ENCODE data around the gene TSHZ3. TPM values are rescaled to one million over a fixed set of nuclear protein-coding genes. Genes with fewer than 3 reads are reported as not detected.

The TSHZ3 gene
- total RNA-seq, 1 experiment from 2014 or later: not detected

DNA sequence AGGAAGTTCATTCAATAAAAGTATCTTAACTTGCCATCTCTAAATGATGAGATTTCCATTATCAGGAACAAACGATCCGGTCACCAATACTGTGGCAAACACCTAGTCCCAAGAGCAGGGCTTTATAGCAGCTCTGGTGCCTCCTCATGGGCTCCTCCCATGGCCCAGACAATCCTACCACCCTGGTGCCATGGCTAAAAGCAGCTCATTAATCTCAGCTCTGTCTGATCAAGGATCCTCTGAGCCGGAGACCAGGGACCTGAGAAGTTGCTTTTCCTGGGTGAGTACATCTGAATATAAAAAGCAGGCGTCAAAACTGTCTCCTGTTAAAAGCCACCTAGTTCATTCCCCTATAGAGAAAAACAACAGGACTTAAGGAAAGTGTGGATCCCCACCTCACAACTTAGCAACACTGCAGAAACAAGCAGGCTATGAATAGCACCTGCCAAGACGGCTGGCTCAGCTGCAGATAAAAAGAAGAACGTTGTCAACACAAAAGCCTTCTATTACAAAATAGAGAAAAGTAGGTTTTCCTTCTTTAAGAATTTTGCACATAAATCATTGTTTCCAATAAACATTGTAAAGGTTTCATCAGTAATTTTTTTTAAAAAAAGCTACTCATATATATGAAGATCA is 30.3 kb downstream of the TSHZ3 start:
- in situ Hi-C loops (cut with HindIII; ENCODE audit: low sequenced_read_pairs): no loop called here
- no peak for DNase-seq (ENCODE audit: low spot score)

DNA sequence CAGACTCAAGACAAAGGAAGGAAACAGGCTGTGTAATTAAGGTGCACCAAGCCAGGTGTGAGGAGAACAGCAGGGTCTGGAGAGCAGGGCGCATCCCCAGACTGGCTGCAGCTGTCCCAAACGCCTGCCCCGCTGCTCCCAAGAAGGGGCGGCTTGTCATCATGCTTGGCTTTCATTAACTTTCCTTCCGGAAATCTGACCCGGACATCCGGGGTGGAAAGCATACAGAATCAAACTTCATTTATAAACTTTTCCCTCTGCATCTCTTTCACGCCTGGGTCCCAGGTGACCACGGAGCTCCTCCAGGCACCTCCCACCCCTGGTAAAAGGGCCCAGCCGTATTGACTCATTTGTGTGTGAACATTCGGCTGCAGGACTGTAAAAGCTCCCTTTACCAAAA is 31.7 kb downstream of the TSHZ3 start:
- in situ Hi-C loops (cut with HindIII; ENCODE audit: low sequenced_read_pairs): no loop called here

DNA sequence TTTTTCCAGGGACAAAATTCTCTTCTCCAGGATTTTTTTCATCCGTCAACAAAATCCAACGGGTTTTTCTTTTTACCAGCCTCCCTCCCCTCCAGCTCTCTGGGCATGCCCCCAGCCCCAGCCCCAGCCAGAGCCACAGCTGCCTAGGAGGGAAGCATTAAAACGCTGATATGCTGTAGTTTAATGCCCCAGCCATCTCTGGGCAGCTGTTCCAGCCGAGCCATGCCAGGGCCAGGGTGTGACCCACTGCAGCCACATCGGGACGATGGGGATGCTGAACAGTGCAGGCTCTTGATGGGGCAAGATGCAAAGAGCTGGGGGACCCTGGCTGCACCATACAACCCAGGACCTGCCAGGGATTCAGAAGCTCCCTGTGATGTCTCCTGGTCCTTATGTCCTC is 32.1 kb downstream of the TSHZ3 start:
- in situ Hi-C loops (cut with HindIII; ENCODE audit: low sequenced_read_pairs): no loop called here
- DNase-seq (ENCODE audit: low spot score): no peak

More for the DNA sequence above, 31.7 kb downstream of the TSHZ3 start:
- no peak for DNase-seq (ENCODE audit: low spot score)

DNA sequence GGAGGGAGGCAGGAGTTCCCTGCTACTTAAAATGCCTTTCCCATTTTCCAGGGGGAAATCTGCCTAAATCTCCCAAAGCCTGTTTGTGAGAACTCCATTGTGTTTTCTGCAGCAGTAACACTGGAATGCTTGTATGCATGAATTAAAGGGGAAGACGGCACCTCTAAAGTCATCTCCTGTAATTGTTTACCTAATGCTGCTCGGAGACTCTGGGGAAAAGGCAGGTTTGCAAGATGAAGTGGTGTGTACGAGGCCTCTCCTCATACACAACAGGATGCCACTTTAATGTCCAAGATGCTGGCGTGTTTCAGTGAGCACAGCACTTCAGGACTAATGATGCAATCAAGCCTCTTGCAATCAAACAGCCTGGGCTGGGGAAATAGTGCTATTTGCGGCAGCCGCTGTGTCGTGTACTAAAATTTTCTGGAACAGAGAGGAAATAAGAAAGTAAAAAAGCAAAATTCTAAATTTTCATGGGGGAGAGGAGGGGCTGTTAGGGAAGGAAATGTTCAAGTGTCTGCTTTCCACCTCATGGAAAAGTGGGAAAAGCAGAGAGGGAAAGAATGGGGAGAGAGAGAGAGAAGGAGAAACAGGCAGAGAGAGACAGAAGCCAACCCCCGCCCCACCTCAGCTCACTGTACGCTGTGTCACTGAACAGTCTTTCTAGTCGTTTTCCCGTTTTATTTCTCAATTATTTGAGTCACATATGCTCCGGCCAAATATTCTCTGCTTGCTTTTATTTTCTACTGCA is 32.9 kb downstream of the TSHZ3 start:
- DNase-seq (ENCODE audit: low spot score): peak; percentile 11
- in situ Hi-C loops (cut with HindIII; ENCODE audit: low sequenced_read_pairs): no loop called here

DNA sequence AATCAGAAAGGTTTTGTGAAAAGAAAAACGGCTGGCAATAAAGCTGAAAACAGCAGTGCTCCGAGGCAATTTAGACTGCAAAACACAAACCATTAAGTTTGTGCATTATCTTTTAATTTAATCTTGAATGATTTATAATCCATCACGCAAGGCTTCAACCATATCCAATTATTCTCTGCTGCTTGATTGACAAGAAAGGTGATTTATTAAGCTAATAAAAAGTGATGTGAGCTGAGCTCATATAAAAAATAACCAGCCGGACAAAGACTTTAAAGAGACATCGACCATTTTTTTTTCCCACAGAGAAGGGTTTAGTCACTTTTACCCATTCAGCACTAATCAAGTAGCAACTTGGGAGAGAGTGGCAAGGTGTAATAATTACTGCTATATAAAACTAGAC is 33.6 kb downstream of the TSHZ3 start:
- in situ Hi-C loops (cut with HindIII; ENCODE audit: low sequenced_read_pairs): no loop called here
- DNase-seq (ENCODE audit: low spot score): no peak

DNA sequence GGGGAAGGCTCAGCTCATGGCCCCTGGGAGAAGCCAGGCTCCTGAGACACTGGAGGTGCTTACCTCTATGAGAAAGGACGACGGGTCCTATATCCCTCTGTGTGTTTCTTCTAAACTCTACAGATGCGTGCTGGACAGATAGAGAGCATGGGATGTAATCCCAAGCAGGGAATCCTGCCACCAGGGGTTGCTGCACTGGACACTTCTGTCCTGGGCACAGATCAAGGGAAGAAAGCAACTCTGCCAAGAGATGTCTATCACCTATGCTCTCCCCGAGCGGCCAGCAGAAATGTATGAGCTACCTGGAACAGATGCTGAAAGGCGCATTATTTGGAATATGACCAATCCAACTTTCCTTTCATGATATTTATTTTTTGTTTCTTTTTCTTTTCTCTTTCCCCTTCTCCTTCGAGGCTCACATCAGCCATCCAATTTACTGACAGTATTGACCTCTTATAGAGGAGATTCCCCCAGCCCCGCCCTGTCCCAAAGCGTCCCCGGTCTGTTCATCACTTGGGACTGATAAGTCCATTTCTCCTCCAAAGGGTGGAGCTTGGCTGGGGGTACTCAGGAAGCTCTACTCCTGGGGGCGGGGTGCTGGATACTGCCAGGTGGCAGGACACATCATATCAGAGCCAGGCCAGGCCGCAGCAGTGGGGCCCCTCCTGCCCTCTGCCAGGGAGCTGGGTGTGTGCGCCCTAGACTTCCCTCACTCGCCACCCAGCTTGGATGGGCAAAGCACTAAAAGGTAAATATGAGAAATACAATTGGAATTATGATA is 34.2 kb downstream of the TSHZ3 start:
- in situ Hi-C loops (cut with HindIII; ENCODE audit: low sequenced_read_pairs): no loop called here
- no peak for DNase-seq (ENCODE audit: low spot score)

DNA sequence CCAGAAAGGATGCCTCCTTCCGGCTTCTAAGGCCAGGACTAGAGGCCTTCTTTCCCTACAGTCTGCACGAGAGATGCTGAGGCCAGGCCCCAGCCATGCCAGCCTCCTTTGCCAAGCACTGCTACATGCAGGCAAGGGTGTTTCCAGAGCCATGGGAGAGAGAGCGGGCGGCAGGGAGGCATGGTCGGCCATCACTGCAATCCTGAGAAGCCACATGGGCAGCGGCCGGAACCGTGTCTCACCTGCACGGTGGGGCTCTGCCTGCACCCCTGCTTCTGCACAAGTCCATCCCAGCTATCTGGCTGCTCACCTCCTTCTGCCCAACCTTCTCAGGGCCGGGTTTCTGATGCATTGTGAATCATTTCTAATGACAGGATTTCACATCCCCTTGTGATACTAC is 35.1 kb downstream of the TSHZ3 start:
- no peak for DNase-seq (ENCODE audit: low spot score)
- in situ Hi-C loops (cut with HindIII; ENCODE audit: low sequenced_read_pairs): no loop called here

DNA sequence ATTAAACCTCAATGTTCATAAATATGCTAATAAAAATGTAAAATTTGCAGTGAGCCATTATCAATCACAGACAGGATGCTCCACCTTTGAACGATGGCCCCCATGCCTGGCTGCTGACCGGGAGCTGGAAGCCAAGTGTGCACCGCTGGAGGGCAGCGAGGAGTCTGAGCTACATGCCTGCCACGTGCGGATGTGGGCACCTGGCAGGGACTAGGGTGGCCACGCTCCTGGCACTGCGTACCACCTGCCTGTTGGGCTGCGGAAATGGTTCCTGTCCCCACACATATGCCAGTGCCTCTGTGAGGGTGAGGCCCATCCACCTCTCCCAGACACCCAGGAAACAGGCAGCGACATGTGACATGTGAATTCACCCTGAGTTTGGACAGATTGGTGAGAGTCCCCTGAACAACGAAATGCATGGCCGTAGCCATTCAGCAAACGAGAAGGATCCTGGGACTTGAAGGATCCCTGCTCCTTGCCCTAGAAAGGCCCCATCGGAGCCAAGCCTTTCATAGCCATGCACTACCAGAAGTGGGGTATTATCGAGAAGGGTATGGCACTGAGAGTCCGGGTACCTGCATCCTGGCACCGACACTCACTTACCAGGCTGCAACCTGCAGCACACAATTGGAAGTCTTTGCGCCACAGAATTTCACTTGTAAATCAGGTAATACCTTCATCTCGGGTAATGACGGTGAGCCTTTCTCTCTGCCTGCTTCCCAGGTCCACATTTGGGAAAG is 35.8 kb downstream of the TSHZ3 start:
- in situ Hi-C loops (cut with HindIII; ENCODE audit: low sequenced_read_pairs): no loop called here
- no peak for DNase-seq (ENCODE audit: low spot score)

DNA sequence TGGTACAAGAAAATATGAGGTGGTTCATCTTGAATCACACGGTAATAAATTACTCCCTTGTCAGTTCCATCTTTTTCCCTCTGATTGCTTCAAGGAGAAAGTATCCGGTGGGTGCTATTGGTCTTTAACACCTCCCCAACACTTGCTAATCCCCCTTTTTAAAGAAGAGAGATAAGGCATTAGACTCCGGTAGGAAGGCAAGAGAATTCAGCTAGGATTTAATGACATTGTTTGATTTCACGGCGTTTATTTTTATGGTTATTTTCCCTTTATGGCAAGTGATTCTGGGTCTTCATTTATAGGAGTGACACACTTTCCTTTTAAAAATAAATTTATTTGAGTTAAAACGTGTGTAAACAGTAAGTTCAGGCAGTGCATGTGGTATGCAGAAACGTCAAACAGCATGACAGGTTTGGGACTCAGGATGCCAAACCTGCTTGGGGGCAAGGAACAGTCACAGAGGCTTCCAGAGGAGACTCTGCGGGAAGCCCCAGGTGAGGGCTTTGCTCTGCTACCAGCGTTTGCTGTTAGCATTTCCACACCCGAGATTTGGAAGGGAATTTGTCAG is 36.5 kb downstream of the TSHZ3 start:
- in situ Hi-C loops (cut with HindIII; ENCODE audit: low sequenced_read_pairs): no loop called here
- no peak for DNase-seq (ENCODE audit: low spot score)

DNA sequence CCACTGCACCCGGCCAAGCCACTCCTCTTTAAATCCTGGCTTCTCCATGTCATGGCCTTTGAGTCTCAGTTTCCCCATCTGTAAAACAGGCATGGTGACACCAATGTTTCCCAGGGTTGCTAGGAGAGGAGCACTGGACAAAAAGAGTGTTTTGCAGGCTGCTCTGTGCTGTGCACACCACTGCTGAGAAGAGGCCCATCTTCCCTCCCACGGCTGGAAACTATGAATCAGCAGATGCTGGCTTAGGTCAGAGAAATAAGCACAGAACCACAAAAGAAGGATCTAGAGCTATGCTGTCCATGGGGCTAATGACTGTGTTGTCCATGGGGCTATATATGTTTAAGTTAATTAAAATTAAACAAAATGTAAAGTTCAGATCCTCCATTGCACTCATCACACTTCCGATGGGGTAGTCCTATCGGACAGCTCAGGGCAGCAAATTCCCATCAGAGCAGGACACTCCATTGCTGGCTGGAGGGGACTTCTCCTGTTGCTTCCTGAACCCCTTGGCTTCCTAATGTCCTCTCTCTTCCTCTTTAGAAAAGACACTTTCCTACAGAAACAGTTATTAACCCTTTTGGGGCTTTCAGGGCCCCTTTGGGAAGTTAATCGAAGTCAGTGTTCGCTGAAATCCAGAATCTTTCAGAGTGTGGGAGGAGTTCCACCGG is 37.1 kb downstream of the TSHZ3 start:
- DNase-seq (ENCODE audit: low spot score): no peak
- in situ Hi-C loops (cut with HindIII; ENCODE audit: low sequenced_read_pairs): no loop called here

DNA sequence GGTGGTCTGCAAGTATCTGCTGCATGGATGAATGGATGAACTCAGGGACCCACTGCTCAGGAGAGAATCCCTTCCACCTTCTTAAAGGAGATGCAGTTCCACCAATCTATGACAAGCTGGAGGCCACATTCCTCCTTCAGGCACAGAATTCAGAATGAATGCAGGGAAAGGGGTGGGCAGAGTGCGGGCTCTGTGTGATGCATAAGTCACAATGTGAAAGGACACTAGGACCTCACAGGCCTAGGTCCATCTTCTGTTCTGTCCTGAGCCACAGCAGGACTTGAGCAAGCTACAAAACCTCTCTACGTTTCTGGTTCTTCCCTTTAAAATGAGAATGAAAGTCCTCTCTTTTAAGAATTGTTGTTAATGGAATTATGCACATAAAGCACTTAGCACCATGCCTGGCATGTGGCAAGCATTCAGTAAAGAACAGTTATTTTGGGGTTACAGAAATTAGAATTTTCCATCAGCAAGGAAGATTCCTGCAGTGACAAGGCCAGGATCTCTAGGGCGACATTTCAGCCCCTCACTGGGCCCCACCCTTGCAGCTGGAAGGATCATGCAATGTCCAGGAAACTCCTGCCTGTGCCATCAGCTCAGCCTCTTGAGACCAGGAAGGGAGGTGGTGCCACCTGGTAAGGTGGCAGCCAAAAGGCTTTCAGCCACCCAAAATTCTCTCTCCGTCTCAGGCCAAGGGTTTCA is 38.7 kb downstream of the TSHZ3 start:
- no peak for DNase-seq (ENCODE audit: low spot score)
- in situ Hi-C loops (cut with HindIII; ENCODE audit: low sequenced_read_pairs): no loop called here

DNA sequence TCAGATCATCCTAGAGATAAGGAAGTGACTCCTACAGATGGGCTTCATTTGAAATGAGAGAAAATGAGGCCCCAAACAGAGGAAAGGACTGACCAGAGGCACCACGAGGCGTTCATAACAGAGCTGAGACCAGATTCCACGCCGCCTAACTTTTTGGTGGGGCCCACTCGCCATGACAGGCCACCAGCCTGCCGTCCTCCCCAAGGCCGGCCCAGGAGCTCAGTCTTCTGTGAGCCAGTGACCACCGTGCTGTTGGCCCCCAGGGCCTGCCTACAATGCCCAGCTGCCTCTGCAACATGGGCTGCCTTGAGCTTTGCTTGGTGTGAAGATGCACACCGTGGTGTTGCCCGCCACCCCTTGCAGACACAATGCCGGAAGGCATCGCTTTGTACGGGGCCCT is 40.5 kb downstream of the TSHZ3 start:
- no peak for DNase-seq (ENCODE audit: low spot score)
- in situ Hi-C loops (cut with HindIII; ENCODE audit: low sequenced_read_pairs): no loop called here

DNA sequence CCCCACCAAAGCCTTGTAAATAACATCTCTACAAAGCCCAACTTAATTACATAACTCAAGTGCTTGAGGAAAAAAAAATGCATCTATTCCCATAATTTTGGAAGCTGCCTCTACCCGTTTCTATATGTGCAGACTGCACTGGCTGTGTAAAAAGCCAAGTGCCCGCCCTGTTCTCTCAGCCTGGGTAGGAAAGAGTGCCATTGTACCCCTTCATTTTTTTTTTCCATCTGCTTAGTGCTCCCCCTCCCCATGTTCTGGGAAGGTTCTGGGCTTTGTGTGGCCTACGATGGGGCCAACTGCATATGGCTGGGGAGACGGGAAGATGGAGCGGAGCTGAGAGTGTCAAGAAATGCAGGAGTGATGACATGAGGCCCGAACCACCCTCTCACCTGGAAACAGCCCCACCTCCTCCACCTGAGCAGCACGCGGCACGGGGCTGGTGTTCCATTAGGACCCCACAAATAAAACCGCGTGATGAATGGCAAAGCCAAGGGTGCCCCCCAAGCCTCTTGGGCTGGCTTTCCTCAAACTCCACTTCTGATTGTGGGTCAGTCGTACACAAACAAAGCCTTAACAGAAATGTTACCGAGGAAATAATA is 42.1 kb downstream of the TSHZ3 start:
- no peak for DNase-seq (ENCODE audit: low spot score)
- in situ Hi-C loops (cut with HindIII; ENCODE audit: low sequenced_read_pairs): no loop called here

DNA sequence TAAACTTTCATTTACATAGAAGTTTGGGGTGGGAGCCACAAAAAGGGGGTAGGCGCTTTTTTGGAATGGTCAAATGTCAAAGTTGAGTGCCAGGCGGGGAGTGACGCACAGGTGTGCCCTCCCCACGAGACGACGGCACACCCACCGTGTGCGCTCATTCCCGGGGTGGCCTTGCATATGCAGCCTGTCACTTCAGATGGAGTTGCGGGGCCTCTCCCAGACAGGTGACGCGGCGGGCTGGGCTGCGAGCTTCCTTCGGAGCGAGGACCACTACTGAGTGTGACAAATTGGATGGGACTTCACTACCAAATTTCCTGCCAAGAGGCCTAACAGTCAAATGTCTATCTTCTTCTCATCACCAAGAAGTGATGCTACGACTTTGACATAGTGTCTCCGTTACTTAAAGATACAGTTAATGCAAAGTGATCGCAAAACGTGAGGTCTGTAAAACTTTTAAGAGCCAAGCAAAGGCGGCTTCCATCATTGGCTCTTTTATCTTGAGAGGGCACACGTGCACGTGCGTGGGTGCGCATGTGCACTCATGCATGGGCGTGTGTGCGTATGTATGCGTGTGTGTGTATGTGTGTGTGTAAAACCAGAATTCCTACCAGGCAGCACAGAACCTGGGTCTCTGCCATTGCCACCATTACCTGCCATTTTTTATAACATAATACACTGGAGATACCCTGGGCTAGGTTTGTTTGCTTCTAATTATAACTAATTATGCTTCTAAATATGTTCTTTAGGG is 43.1 kb downstream of the TSHZ3 start:
- in situ Hi-C loops (cut with HindIII; ENCODE audit: low sequenced_read_pairs): no loop called here
- DNase-seq (ENCODE audit: low spot score): no peak

DNA sequence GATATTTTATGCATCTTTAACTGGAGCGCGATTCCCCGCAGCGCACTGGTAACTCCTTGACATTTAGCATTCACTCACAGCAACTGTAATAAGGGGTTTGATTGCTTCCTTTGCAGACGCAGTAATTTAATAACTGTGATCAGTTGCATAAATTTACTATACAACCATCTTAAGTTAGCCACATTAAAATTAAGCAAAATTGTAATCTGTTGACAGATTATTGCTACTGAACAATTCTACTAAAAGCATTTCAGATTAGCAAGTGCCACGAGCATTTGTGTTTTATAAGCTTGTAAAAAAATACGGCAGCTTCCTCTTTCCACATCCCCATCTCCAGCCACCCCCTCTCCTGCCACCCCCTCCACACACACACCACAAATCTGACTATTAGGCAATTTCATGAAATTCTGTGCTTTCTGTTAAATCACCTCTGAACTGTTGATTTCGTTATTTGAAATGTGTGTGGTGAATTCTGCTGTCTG is 44.4 kb downstream of the TSHZ3 start:
- in situ Hi-C loops (cut with HindIII; ENCODE audit: low sequenced_read_pairs): no loop called here
- no peak for DNase-seq (ENCODE audit: low spot score)

DNA sequence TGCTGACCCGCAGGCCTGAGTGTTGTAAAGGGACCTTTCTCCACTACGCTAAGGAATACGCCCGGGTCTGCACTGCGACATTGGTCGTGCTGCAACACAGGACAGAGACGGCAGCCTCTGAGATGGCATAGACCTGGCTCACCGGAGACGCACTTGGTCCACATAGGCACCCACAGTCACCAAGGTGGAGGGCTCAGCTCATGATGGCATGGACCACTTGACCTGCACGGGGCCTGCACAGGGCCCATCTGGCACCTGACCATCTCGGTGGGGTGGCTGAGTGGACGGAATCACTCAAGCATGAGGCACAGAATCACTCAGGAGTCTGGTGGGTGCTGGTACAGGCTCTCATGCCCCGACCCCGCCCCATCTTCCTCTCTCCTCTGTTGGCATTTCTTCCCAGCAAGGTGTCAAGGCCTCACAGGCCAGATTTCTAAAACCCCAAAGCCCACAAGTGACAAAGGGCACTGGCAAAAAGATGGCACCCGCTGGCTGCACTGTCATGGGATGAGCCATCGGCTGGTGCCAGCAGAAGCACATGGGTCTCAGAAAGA is 45.9 kb downstream of the TSHZ3 start:
- in situ Hi-C loops (cut with HindIII; ENCODE audit: low sequenced_read_pairs): no loop called here
- DNase-seq (ENCODE audit: low spot score): no peak
